Breast epithelium (tissue), 4 donors: ENCODE measurements around the gene HTT-AS. TPM values are rescaled to one million over a fixed set of nuclear protein-coding genes. Genes with fewer than 3 reads are reported as not detected.

ENCODE experiments used
- DNase-seq, 2 donors: peaks; one replicate each; pipeline ENCODE4 v3.0.0-alpha.2; 2019; ENCODE audit warnings: low spot score in 2 of 2
- H3K27ac ChIP-seq, 2 donors: fragments of 200-600 bp; sonication (generic) in 1 of 2; one replicate each; pipeline ENCODE4 v1.5.1; 2016 to 2019; ENCODE audit warnings: mild to moderate bottlenecking in 1 of 2
- H3K27me3 ChIP-seq, 2 donors: fragments of 200-600 bp; sonication (generic) in 1 of 2; one replicate each; pipeline versions ENCODE4 v1.5.1 to v1.6.0; 2017 to 2019; ENCODE audit warnings: control low read depth in 1 of 2, mild to moderate bottlenecking in 1 of 2
- H3K36me3 ChIP-seq: fragments of 200-600 bp; one replicate; pipeline ENCODE4 v1.5.1; 2019
- H3K4me1 ChIP-seq, 2 donors: fragments of 200-600 bp; sonication (generic); one replicate each; pipeline ENCODE4 v1.5.1; 2016 to 2019; ENCODE audit warnings: control low read depth in 1 of 2
- H3K4me3 ChIP-seq, 3 donors: fragments of 200-600 bp; sonication (generic); 1 replicate in 2 of 3; 2 replicates in 1 of 3; pipeline ENCODE4 v1.5.1; 2016 to 2019; ENCODE audit warnings: mild to moderate bottlenecking in 3 of 3, moderate library complexity in 2 of 3
- H3K9me3 ChIP-seq, 2 donors: fragments of 200-600 bp; sonication (generic) in 1 of 2; one replicate each; pipeline ENCODE4 v1.5.1; 2016 to 2019; ENCODE audit warnings: control low read depth in 1 of 2
- CTCF ChIP-seq, 3 donors: fragments of 450-650 bp; IDR thresholded peaks; one replicate each; pipeline ENCODE4 v1.5.1; 2016 to 2017; ENCODE audit warnings: antibody characterized with exemption in 3 of 3, mild to moderate bottlenecking in 3 of 3, moderate library complexity in 3 of 3
- POLR2A ChIP-seq: fragments of 450-650 bp; IDR thresholded peaks from one replicate; pipeline ENCODE4 v1.6.1; 2016; ENCODE audit warnings: antibody characterized with exemption, mild to moderate bottlenecking, moderate library complexity
- POLR2AphosphoS5 ChIP-seq, 3 donors: sonication (generic); formaldehyde crosslinking; IDR thresholded peaks; one replicate each; pipeline ENCODE4 v1.6.1; 2017; ENCODE audit warnings: antibody characterized with exemption in 3 of 3
- intact Hi-C: fragments of 100-400 bp; cut with DNase I; formaldehyde crosslinking; loops from one replicate; pipeline ENCODE4 v1.15.1; 2023; ENCODE audit warnings: low total_unique reads
- total RNA-seq, 3 donors: library from RNA; depleted of rRNA; stranded (reverse); fragments of >200 nt; gene quantifications; one replicate each; pipeline ENCODE4 v1.1.0, GENCODE V29; 2016

The HTT-AS gene
- total RNA-seq, 3 donors from 2014 or later, result not detected

- Histone ChIP-seq H3K27ac (no peak overlapping the region), H3K36me3 (peaks cover 7% of the 10 kb centered on the region), H3K27me3 (no peaks in the 10 kb centered on the region), H3K4me1 (no peaks in the 10 kb centered on the region), H3K9me3 (no peaks in the 10 kb centered on the region), H3K4me3 (no peak overlapping the region)
- no peak for TF ChIP-seq CTCF (IDR thresholded peaks at IDR 0.05)
- TF ChIP-seq POLR2AphosphoS5 (IDR thresholded peaks at IDR 0.05), result no peak
- no peak for TF ChIP-seq POLR2A
- no peak for DNase-seq
- intact Hi-C loops, result no loop called here
Observed at GRCh38 chr4:3119464-3119863, 45.1 kb upstream of the HTT-AS start.

DNA sequence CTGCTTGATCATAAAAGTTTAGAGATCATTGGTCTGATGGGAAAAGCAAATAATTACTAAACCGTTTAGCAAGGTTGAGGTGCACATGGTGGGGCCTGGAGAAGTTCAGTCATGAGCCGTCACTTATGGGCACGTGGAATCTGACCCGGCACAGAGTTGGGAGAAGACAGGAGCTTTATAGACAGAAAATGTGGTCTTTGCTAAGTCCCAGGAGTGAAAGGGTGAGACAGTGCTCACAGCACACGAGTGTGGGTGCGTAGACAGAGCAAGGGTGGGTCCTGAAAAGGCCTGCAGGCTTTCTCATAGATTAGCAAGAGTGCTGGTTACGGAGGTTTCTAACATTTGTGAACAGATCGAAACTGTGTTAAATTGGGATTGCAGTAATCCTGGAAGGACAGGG lies 44.0 kb upstream of the HTT-AS start:
- H3K27ac ChIP-seq, result no peak overlapping the region

GRCh38 chr4:3116955-3117354 lies 42.6 kb upstream of the HTT-AS start:
- no peaks in the 10 kb centered on the region for H3K27me3 ChIP-seq
- H3K9me3 ChIP-seq, result no peaks in the 10 kb centered on the region
- no peak overlapping the region for H3K4me3 ChIP-seq
- intact Hi-C loops, result no loop called here
- no peak overlapping the region for H3K27ac ChIP-seq
- peaks cover 7% of the 10 kb centered on the region for H3K36me3 ChIP-seq
- TF ChIP-seq POLR2AphosphoS5 (IDR thresholded peaks at IDR 0.05) (no peak), POLR2A (no peak), CTCF (IDR thresholded peaks at IDR 0.05) (no peak)
- no peak for DNase-seq
- no peaks in the 10 kb centered on the region for H3K4me1 ChIP-seq

More for the DNA sequence above, 44.0 kb upstream of the HTT-AS start:
- no peak overlapping the region for H3K4me3 ChIP-seq
- no peaks in the 10 kb centered on the region for H3K4me1 ChIP-seq
- no peak for TF ChIP-seq POLR2AphosphoS5 (IDR thresholded peaks at IDR 0.05)
- no peak for TF ChIP-seq CTCF (IDR thresholded peaks at IDR 0.05)
- TF ChIP-seq POLR2A, result no peak
- no peak for DNase-seq
- no peaks in the 10 kb centered on the region for H3K9me3 ChIP-seq
- H3K27me3 ChIP-seq, result no peaks in the 10 kb centered on the region
- intact Hi-C loops, result no loop called here
- H3K36me3 ChIP-seq, result peaks cover 7% of the 10 kb centered on the region

DNA sequence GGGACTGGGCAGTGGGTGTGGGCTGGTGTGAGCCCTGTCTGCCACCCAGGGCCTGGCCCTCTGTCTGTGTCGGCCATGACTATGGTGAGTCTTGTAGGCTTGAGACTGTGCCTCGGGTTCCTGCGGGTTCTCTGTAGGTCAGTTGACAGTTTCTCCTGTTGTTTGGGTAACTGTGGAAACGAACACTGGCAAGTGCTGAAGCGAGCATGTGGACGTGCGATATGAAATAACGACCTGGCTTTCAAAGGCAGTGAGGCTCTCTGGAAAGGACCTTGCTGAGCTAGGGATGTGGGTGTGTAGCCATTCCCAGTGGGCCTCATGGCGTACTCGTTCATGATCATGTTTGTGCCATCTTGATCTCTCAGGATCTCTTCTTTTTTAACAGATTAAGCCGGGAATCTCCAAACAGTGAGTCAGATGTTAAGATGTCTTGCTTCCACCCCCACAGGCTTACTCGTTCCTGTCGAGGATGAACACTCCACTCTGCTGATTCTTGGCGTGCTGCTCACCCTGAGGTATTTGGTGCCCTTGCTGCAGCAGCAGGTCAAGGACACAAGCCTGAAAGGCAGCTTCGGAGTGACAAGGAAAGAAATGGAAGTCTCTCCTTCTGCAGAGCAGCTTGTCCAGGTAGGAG lies 41.4 kb upstream of the HTT-AS start:
- H3K9me3 ChIP-seq, result no peaks in the 10 kb centered on the region
- TF ChIP-seq POLR2A (no peak), POLR2AphosphoS5 (IDR thresholded peaks at IDR 0.05) (no peak), CTCF (IDR thresholded peaks at IDR 0.05) (no peak)
- H3K4me3 ChIP-seq, result no peak overlapping the region
- H3K27ac ChIP-seq, result peak overlapping the region; percentile 4 to 5
- intact Hi-C loops, result no loop called here
- H3K4me1 ChIP-seq, result no peaks in the 10 kb centered on the region
- no peak for DNase-seq
- no peaks in the 10 kb centered on the region for H3K27me3 ChIP-seq
- H3K36me3 ChIP-seq, result peaks cover 7% of the 10 kb centered on the region

DNA sequence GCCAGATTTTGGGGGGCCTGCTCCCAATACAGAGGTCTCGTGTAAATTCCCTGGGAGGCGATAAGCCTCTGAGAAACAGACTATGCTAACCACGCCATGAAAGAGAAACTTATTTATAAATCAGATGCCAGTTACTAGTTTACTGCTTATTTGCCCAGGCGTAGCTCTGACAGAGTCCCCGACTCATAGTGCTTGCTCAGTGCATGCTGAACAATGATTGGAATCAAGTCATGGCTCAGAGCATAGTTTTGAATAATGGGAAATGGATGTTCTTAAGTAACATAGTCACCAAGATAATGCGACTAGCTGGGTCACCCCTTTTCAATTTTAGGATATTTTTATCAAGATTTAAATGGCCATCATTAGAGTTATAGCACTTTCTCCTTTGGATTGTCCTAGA lies 40.0 kb upstream of the HTT-AS start:
- H3K9me3 ChIP-seq, result no peaks in the 10 kb centered on the region
- DNase-seq, result no peak
- peaks cover 7% of the 10 kb centered on the region for H3K36me3 ChIP-seq
- TF ChIP-seq POLR2AphosphoS5 (IDR thresholded peaks at IDR 0.05) (no peak), CTCF (IDR thresholded peaks at IDR 0.05) (no peak), POLR2A (no peak)
- H3K27me3 ChIP-seq, result no peaks in the 10 kb centered on the region
- no peaks in the 10 kb centered on the region for H3K4me1 ChIP-seq
- H3K4me3 ChIP-seq, result no peak overlapping the region
- H3K27ac ChIP-seq, result peak overlapping the region in 1 of 2 donors; percentile 58
- intact Hi-C loops, result no loop called here
